Rectal smooth muscle tissue (tissue), 1 donor: ENCODE measurements around the gene CMSS1.

Experiments used
- H3K27ac ChIP-seq: one replicate; pipeline ENCODE4 v1.7.0; 2013; ENCODE audit warnings: low read depth, low read length, inconsistent platforms
- H3K27me3 ChIP-seq: one replicate; pipeline ENCODE4 v1.7.0; 2013; ENCODE audit warnings: low read length; ENCODE audit not compliant: control insufficient read depth, insufficient read depth
- H3K36me3 ChIP-seq: one replicate; pipeline ENCODE4 v1.7.0; 2013; ENCODE audit warnings: low read length; ENCODE audit not compliant: control insufficient read depth, insufficient read depth
- H3K4me1 ChIP-seq: one replicate; pipeline ENCODE4 v1.7.0; 2013; ENCODE audit warnings: low read length; ENCODE audit not compliant: control insufficient read depth, insufficient read depth
- H3K4me3 ChIP-seq: one replicate; pipeline ENCODE4 v1.7.0; 2013; ENCODE audit warnings: low read length
- H3K9ac ChIP-seq: one replicate; pipeline ENCODE4 v1.7.0; 2013; ENCODE audit warnings: low read length

The CMSS1 gene

DNA sequence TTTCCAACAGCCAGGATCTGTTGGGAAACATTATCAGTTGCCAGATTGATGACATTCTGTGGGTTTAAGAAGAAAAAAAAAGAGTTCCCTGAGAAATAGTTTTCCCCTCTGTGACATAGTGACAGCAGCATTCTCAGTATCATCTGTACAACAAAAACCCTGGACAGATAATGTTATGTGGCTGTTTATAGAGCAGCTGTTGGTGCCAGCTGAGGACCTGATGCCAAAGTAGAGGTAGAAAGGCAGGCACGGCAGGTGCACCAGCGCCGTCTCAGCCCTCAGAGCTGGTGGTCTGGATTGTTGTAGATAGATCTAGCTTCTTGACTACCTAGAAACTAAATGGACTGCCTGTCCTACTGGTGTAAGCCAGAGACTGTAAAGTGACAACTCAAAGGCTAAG is 352.8 kb downstream of the CMSS1 start:
- no peak overlapping the region for H3K4me3 ChIP-seq
- H3K9ac ChIP-seq: no peak overlapping the region
- no peaks in the 10 kb centered on the region for H3K27me3 ChIP-seq
- no peaks in the 10 kb centered on the region for H3K4me1 ChIP-seq
- H3K27ac ChIP-seq: no peak overlapping the region
- peaks cover 2% of the 10 kb centered on the region for H3K36me3 ChIP-seq

- Histone ChIP-seq H3K27me3 (no peaks in the 10 kb centered on the region), H3K9ac (no peak overlapping the region), H3K4me1 (no peaks in the 10 kb centered on the region), H3K27ac (no peak overlapping the region), H3K36me3 (peaks cover 2% of the 10 kb centered on the region), H3K4me3 (no peak overlapping the region)
Observed at GRCh38 chr3:100171211-100171914, 353.7 kb downstream of the CMSS1 start.

GRCh38 chr3:100173961-100174360 is 356.3 kb downstream of the CMSS1 start:
- Histone ChIP-seq H3K4me1 (no peaks in the 10 kb centered on the region), H3K9ac (no peak overlapping the region), H3K4me3 (no peak overlapping the region), H3K27ac (no peak overlapping the region), H3K36me3 (peaks cover 2% of the 10 kb centered on the region), H3K27me3 (no peaks in the 10 kb centered on the region)

- Histone ChIP-seq H3K36me3 (peaks cover 2% of the 10 kb centered on the region), H3K27me3 (no peaks in the 10 kb centered on the region), H3K9ac (no peak overlapping the region), H3K4me1 (no peaks in the 10 kb centered on the region), H3K27ac (no peak overlapping the region), H3K4me3 (no peak overlapping the region)
Observed at GRCh38 chr3:100175637-100176280, 358.1 kb downstream of the CMSS1 start.

GRCh38 chr3:100179692-100180349 is 362.2 kb downstream of the CMSS1 start:
- Histone ChIP-seq H3K27ac (no peak overlapping the region), H3K4me3 (no peak overlapping the region), H3K9ac (no peak overlapping the region), H3K4me1 (no peaks in the 10 kb centered on the region), H3K27me3 (no peaks in the 10 kb centered on the region), H3K36me3 (no peaks in the 10 kb centered on the region)

DNA sequence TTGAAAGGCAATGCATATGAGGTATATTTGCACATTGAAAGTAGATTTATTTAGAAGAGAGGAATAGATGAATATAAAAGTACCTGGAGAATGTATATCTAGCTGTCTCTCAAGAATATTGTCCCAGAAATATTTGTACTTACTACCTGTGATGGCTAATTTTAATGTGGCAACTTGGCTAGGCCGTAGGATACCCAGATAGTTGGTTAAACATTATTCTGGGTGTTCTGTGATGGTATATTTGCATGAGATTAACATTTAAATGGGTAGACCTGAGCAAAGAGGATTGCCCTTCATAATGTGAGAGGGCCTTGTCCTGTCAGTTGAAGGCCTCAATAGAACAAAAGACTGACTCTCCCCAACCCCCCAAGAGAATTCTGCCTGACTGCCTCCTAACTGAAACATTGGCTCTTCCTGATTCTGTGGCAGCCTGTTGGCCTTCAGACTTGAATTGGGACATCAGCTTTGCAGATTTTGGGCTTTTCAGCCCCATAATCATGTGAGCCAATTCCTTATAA is 366.0 kb downstream of the CMSS1 start:
- H3K27me3 ChIP-seq: no peaks in the 10 kb centered on the region
- H3K36me3 ChIP-seq: no peaks in the 10 kb centered on the region
- H3K9ac ChIP-seq: no peak overlapping the region
- no peak overlapping the region for H3K27ac ChIP-seq
- no peak overlapping the region for H3K4me3 ChIP-seq
- no peaks in the 10 kb centered on the region for H3K4me1 ChIP-seq

DNA sequence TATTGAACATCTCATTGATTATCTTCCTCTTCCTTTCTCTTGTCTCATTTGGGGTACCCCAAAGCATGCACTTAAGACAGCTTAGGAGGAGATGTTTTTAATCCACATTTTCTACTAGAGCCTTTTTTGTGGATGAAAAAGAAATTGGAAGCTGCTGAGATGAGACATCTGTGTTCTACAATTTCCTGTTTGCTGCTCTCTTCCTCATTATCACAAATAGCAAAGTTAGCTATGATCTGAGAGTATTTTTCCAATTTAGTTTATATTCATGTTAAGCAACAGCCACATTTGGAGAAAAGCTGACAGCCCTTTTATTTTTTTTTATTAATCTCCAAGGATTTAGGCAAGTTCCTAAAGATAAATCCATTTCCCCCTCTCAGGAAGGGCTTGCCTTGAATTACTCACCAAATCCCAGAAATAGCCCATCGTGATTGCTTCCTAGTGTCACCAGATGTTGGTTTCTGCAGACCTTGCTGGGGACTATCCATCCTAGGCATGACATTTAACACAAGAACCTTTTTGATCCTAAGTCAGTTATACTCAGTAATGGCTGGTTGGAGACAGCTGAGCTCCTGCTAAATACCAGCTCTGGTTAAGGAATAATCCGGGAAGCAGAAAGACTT is 367.4 kb downstream of the CMSS1 start:
- Histone ChIP-seq H3K27me3 (no peaks in the 10 kb centered on the region), H3K4me3 (no peak overlapping the region), H3K9ac (no peak overlapping the region), H3K4me1 (no peaks in the 10 kb centered on the region), H3K36me3 (no peaks in the 10 kb centered on the region), H3K27ac (no peak overlapping the region)

GRCh38 chr3:100185847-100186246 is 368.2 kb downstream of the CMSS1 start:
- Histone ChIP-seq H3K27me3 (no peaks in the 10 kb centered on the region), H3K4me1 (no peaks in the 10 kb centered on the region), H3K27ac (no peak overlapping the region), H3K9ac (no peak overlapping the region), H3K36me3 (no peaks in the 10 kb centered on the region), H3K4me3 (no peak overlapping the region)

GRCh38 chr3:100189444-100189964 is 371.8 kb downstream of the CMSS1 start:
- Histone ChIP-seq H3K4me3 (no peak overlapping the region), H3K27ac (no peak overlapping the region), H3K9ac (no peak overlapping the region), H3K36me3 (no peaks in the 10 kb centered on the region), H3K4me1 (no peaks in the 10 kb centered on the region), H3K27me3 (no peaks in the 10 kb centered on the region)

DNA sequence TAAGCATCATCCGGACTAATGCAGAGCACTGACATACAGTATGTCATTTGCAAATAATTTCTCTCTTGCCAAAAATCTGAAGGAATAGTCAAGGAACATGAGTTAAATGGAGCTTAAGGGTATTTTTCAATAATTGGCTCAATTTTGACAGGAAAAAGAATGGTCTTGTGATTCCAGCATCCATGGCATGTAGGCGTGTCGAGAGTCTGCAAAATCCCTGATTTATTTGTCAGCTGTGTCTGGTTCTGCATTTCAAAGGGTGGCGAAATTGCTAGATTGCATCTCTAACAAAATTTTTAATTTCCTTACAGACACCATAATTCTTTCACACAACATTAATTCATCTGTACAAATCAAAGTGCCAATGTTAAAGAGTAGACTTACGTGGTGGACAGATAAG is 377.7 kb downstream of the CMSS1 start:
- H3K4me3 ChIP-seq: no peak overlapping the region
- no peaks in the 10 kb centered on the region for H3K27me3 ChIP-seq
- no peak overlapping the region for H3K9ac ChIP-seq
- no peak overlapping the region for H3K27ac ChIP-seq
- H3K36me3 ChIP-seq: no peaks in the 10 kb centered on the region
- no peaks in the 10 kb centered on the region for H3K4me1 ChIP-seq

- H3K27me3 ChIP-seq: no peaks in the 10 kb centered on the region
- H3K27ac ChIP-seq: no peak overlapping the region
- no peaks in the 10 kb centered on the region for H3K36me3 ChIP-seq
- no peaks in the 10 kb centered on the region for H3K4me1 ChIP-seq
- H3K9ac ChIP-seq: no peak overlapping the region
- no peak overlapping the region for H3K4me3 ChIP-seq
Observed at GRCh38 chr3:100197876-100198275, 380.2 kb downstream of the CMSS1 start.

GRCh38 chr3:100198579-100199269 is 381.1 kb downstream of the CMSS1 start:
- Histone ChIP-seq H3K27me3 (no peaks in the 10 kb centered on the region), H3K9ac (no peak overlapping the region), H3K36me3 (no peaks in the 10 kb centered on the region), H3K27ac (no peak overlapping the region), H3K4me3 (no peak overlapping the region), H3K4me1 (no peaks in the 10 kb centered on the region)
